A549 (cell line): ENCODE measurements around the gene KIF5C. TPM values are rescaled to one million over a fixed set of nuclear protein-coding genes. Genes with fewer than 3 reads are reported as not detected.
A peak's percentile ranks its signal among the peaks of the same experiment; 100 is the strongest.

Source experiments
- ATAC-seq, 2 experiments: fragments of 200-7000 bp in 1 of 2; fragments of >200 bp in 1 of 2; cut with Nextera tagmentation in 1 of 2; cut with Tn5 transposase in 1 of 2; 3 replicates each; pipeline versions ENCODE4 v1.8.0 to v1.9.1; 2018 to 2020; ENCODE audit warnings: mild to moderate bottlenecking in 1 of 2, moderate library complexity in 1 of 2
- CTCF ChIA-PET: fragments of 300-600 bp; sonication (Branson Sonifier 250); formaldehyde crosslinking; extraction: SDS; loops from one replicate; lab custom pipeline; 2021; ENCODE audit warnings: antibody characterized with exemption, inconsistent platforms; lab: Yijun Ruan, JAX
- POLR2A ChIA-PET: fragments of 350-600 bp; formaldehyde crosslinking; extraction: SDS; loops from one replicate; lab custom pipeline; 2021; ENCODE audit warnings: antibody characterized with exemption, inconsistent platforms; lab: Yijun Ruan, JAX
- DNase-seq, 2 experiments: peaks; one replicate each; pipeline versions ENCODE4 v3.0.0 to v3.0.0-alpha.2; 2011 to 2016; ENCODE audit warnings: low read depth in 1 of 2, low spot score in 1 of 2
- FAIRE-seq: peaks from 2 replicates; lab custom pipeline; 2011; peaks lifted over from hg19 to GRCh38; lab: Jason Lieb, UNC
- H3K27ac ChIP-seq, 2 experiments: fragments of >200 bp; sonication (Bioruptor Twin); formaldehyde crosslinking; 3 replicates each; pipeline ENCODE4 v1.5.1; 2016 to 2017
- H3K4me1 ChIP-seq: fragments of >200 bp; sonication (Bioruptor Twin); formaldehyde crosslinking; 3 replicates; pipeline ENCODE4 v1.6.1; 2016
- H3K4me2 ChIP-seq: fragments of >200 bp; sonication (Bioruptor Twin); formaldehyde crosslinking; 3 replicates; pipeline ENCODE4 v1.6.1; 2016
- H3K4me3 ChIP-seq: fragments of >200 bp; sonication (Bioruptor Twin); formaldehyde crosslinking; 3 replicates; pipeline ENCODE4 v1.5.1; 2016
- H3K9me3 ChIP-seq: fragments of >200 bp; sonication (Bioruptor Twin); formaldehyde crosslinking; 3 replicates; pipeline ENCODE4 v1.6.1; 2016
- ATOH8 ChIP-seq: fragments of 250-450 bp; sonication (Bioruptor Pico); IDR thresholded peaks from 2 replicates; pipeline ENCODE4 v1.5.0; 2020; ENCODE audit warnings: low read depth, mild to moderate bottlenecking, moderate library complexity
- CBX2 ChIP-seq: fragments of 200-600 bp; sonication (generic); IDR thresholded peaks from 2 replicates; pipeline ENCODE4 v1.6.1; 2016; ENCODE audit warnings: low read depth, mild to moderate bottlenecking, borderline replicate concordance
- CEBPB ChIP-seq, 2 experiments: fragments of >200 bp in 1 of 2; sonication (Bioruptor Twin) in 1 of 2; formaldehyde crosslinking in 1 of 2; IDR thresholded peaks; 2 replicates each; pipeline ENCODE4 v1.6.1; 2012 to 2016
- CHD4 ChIP-seq: fragments of 200-600 bp; sonication (generic); IDR thresholded peaks from 2 replicates; pipeline ENCODE4 v1.6.1; 2016; ENCODE audit warnings: antibody characterized with exemption, mild to moderate bottlenecking, borderline replicate concordance
- EHMT2 ChIP-seq: fragments of 200-600 bp; sonication (generic); IDR thresholded peaks from 2 replicates; pipeline ENCODE4 v1.6.1; 2016; ENCODE audit warnings: antibody characterized with exemption, low read depth, mild to moderate bottlenecking, moderate library complexity
- ELK1 ChIP-seq: fragments of 150-350 bp; IDR thresholded peaks from 2 replicates; pipeline ENCODE4 v1.6.1; 2014; ENCODE audit warnings: low read depth, mild to moderate bottlenecking, low read length
- FOSL2 ChIP-seq, 2 experiments: fragments of 450-650 bp in 1 of 2; fragments of >200 bp in 1 of 2; sonication (Bioruptor Twin) in 1 of 2; formaldehyde crosslinking; IDR thresholded peaks; 2 replicates each; pipeline versions ENCODE4 v1.5.0 to v1.6.1; 2016 to 2020; ENCODE audit warnings: mild to moderate bottlenecking in 1 of 2, moderate library complexity in 1 of 2
- HDAC2 ChIP-seq: fragments of 200-600 bp; sonication (generic); IDR thresholded peaks from 2 replicates; pipeline ENCODE4 v1.6.1; 2016
- HMGXB4 ChIP-seq: fragments of 250-450 bp; sonication (Bioruptor Pico); IDR thresholded peaks from 2 replicates; pipeline ENCODE4 v1.5.0; 2021; ENCODE audit warnings: mild to moderate bottlenecking, moderate library complexity, borderline replicate concordance
- HOXB13 ChIP-seq: fragments of 250-450 bp; sonication (Bioruptor Pico); IDR thresholded peaks from 2 replicates; pipeline ENCODE4 v1.5.0; 2020; ENCODE audit warnings: low read depth, mild to moderate bottlenecking, moderate library complexity
- HOXB5 ChIP-seq: fragments of 250-450 bp; sonication (Bioruptor Pico); IDR thresholded peaks from 2 replicates; pipeline ENCODE4 v1.5.0; 2020; ENCODE audit warnings: mild to moderate bottlenecking, moderate library complexity
- JUN ChIP-seq, 2 experiments: fragments of >200 bp; sonication (Bioruptor Twin); formaldehyde crosslinking; IDR thresholded peaks; 2 replicates in 1 of 2; 3 replicates in 1 of 2; pipeline ENCODE4 v1.6.1; 2016 to 2017
- KDM1A ChIP-seq: fragments of 200-600 bp; sonication (generic); IDR thresholded peaks from 2 replicates; pipeline ENCODE4 v1.6.1; 2016; ENCODE audit warnings: low read depth, mild to moderate bottlenecking
- MAFK ChIP-seq: fragments of 450-650 bp; IDR thresholded peaks from 2 replicates; pipeline ENCODE4 v1.6.1; 2014; ENCODE audit not compliant: partially characterized antibody
- MAX ChIP-seq: IDR thresholded peaks from 2 replicates; pipeline ENCODE4 v1.6.1; 2012
- MYC ChIP-seq: IDR thresholded peaks from 2 replicates; pipeline ENCODE4 v1.6.1; 2012; ENCODE audit warnings: mild to moderate bottlenecking, inconsistent platforms, low read length, improper control_type of control experiment, borderline replicate concordance
- NPAS2 ChIP-seq: fragments of 250-450 bp; sonication (Bioruptor Pico); IDR thresholded peaks from 2 replicates; pipeline ENCODE4 v1.8.0; 2022; ENCODE audit warnings: mild to moderate bottlenecking, moderate library complexity, borderline replicate concordance
- PBX3 ChIP-seq: IDR thresholded peaks from 2 replicates; pipeline ENCODE4 v1.6.1; 2012
- RARB ChIP-seq: fragments of 250-450 bp; sonication (Bioruptor Pico); IDR thresholded peaks from 2 replicates; pipeline ENCODE4 v1.8.0; 2021; ENCODE audit warnings: mild to moderate bottlenecking, moderate library complexity
- SMC3 ChIP-seq: fragments of >200 bp; sonication (Bioruptor Twin); formaldehyde crosslinking; IDR thresholded peaks from 3 replicates; pipeline ENCODE4 v1.6.1; 2018; ENCODE audit warnings: inconsistent platforms
- TP53 ChIP-seq: fragments of 250-450 bp; sonication (Bioruptor Pico); IDR thresholded peaks from 2 replicates; pipeline ENCODE4 v1.5.0; 2021; ENCODE audit warnings: mild to moderate bottlenecking, moderate library complexity
- ZNF302 ChIP-seq: fragments of 250-450 bp; sonication (Bioruptor Pico); IDR thresholded peaks from 2 replicates; pipeline ENCODE4 v1.9.0; 2021; ENCODE audit warnings: inconsistent platforms, mild to moderate bottlenecking, moderate library complexity
- WGBS: methylation state at CpG from one replicate; pipeline ENCODE4 v1.1.6; 2017; ENCODE audit errors: missing lambda C conversion rate; 5-methylcytosine and 5-hydroxymethylcytosine counted together
- polyA plus RNA-seq, 4 experiments: library from polyadenylated mRNA; depleted of rRNA in 3 of 4; stranded (reverse); fragments of >200 nt; fragmentation: RNase III in 1 of 4; extraction: RNeasy Plus Mini Kit Qiagen cat#74134 plus additional on column Dnase treatment in 1 of 4; gene quantifications; 2 replicates in 3 of 4; 3 replicates in 1 of 4; pipeline ENCODE4 v1.2.3, GENCODE V29; 2011 to 2017

Gene KIF5C
- polyA plus RNA-seq, 2 of the 4 experiments (the other 2 are of a cell fraction): 0.27 to 0.30 TPM

GRCh38 chr2:148999451-148999921 lies 124.5 kb downstream of the KIF5C start:
- no peak; a peak in 1 of 6 replicates for ATAC-seq
- Histone ChIP-seq H3K9me3 (no peaks in the 10 kb centered on the region), H3K4me3 (no peak overlapping the region), H3K4me1 (no peaks in the 10 kb centered on the region), H3K4me2 (0 out of 3 replicates have a peak overlapping the region, but pooled peaks have one; percentile 26), H3K27ac (no peak overlapping the region)
- TF ChIP-seq MYC: no peak
- no peak for TF ChIP-seq CBX2
- no peak for TF ChIP-seq FOSL2 (IDR thresholded peaks at IDR 0.05)
- TF ChIP-seq FOSL2 (CRISPR knock-in tag; IDR thresholded peaks at IDR 0.05): no peak
- no peak for DNase-seq
- ChIA-PET POLR2A (no interaction called here), CTCF (no interaction called here)
- WGBS: 14% methylated on average over 7 of the region's 7 CpGs
- no peak for FAIRE-seq

GRCh38 chr2:149000158-149000938 lies 125.3 kb downstream of the KIF5C start:
- no peak for TF ChIP-seq PBX3
- no peak for TF ChIP-seq KDM1A
- TF ChIP-seq SMC3: no peak
- TF ChIP-seq JUN (IDR thresholded peaks at IDR 0.05): no peak
- no peak for TF ChIP-seq RARB (CRISPR knock-in tag)
- ATAC-seq (no peak), DNase-seq (no peak), FAIRE-seq (no peak)
- H3K4me2 ChIP-seq: no peak overlapping the region
- CTCF ChIA-PET: no interaction called here
- WGBS: 43% methylated on average over 6 of the region's 6 CpGs
- H3K9me3 ChIP-seq: no peaks in the 10 kb centered on the region
- no peak overlapping the region for H3K4me3 ChIP-seq
- no peaks in the 10 kb centered on the region for H3K4me1 ChIP-seq
- H3K27ac ChIP-seq: no peak overlapping the region
- POLR2A ChIA-PET: no interaction called here

GRCh38 chr2:149001496-149001895 lies 126.5 kb downstream of the KIF5C start:
- WGBS: 31% methylated on average over 7 of the region's 7 CpGs
- TF ChIP-seq FOSL2 (IDR thresholded peaks at IDR 0.05) (no peak), FOSL2 (CRISPR knock-in tag; IDR thresholded peaks at IDR 0.05) (no peak), NPAS2 (CRISPR knock-in tag) (no peak), ELK1 (no peak), CBX2 (no peak), HMGXB4 (CRISPR knock-in tag) (no peak), ATOH8 (CRISPR knock-in tag) (no peak), TP53 (CRISPR knock-in tag) (no peak), ZNF302 (CRISPR knock-in tag) (no peak), MAFK (no peak), MAX (no peak), EHMT2 (no peak), CEBPB (IDR thresholded peaks at IDR 0.05) (no peak), CHD4 (no peak), HOXB13 (CRISPR knock-in tag) (no peak), HOXB5 (CRISPR knock-in tag) (no peak), HDAC2 (no peak)
- TF ChIP-seq, all 56 proteins: peak for 0
- ChIA-PET POLR2A (no interaction called here), CTCF (interaction anchor here (1.0 to 1.8 kb wide), 2 partner anchors 11 to 15 kb away, joined by 4 read pairs; no protein-coding TSS in a partner anchor)
- Histone ChIP-seq H3K27ac (no peak overlapping the region), H3K4me1 (no peaks in the 10 kb centered on the region), H3K4me3 (no peak overlapping the region), H3K9me3 (no peaks in the 10 kb centered on the region), H3K4me2 (no peak overlapping the region)
- no peak for DNase-seq
- no peak for FAIRE-seq
- ATAC-seq: no peak
